ENCODE data around the gene SLC26A9.

SLC26A9 gene

GRCh38 chr1:205961991-205962820, 18.9 kb upstream of the SLC26A9 start:
- Histone ChIP-seq H3K27me3 (ENCODE audit: control insufficient read depth, insufficient read depth, low read length) (0 out of 2 replicates have a peak, but pooled peaks cover 3% of the 10 kb centered on the region), H3K9me3 (ENCODE audit: control insufficient read depth, insufficient read depth, low read depth, low read length) (no peaks in the 10 kb centered on the region), H3K36me3 (ENCODE audit: control insufficient read depth, insufficient read depth, low read length) (no peaks in the 10 kb centered on the region), H3K27ac (ENCODE audit: low read depth, low read length) (no peak overlapping the region), H3K9ac (ENCODE audit: low read length) (no peak overlapping the region), H3K4me3 (ENCODE audit: low read depth, low read length) (no peak overlapping the region), H3K4me1 (ENCODE audit: control insufficient read depth, insufficient read depth, low read length) (peaks cover 6% of the 10 kb centered on the region; the same call in 1 of the 2 replicates)

DNA sequence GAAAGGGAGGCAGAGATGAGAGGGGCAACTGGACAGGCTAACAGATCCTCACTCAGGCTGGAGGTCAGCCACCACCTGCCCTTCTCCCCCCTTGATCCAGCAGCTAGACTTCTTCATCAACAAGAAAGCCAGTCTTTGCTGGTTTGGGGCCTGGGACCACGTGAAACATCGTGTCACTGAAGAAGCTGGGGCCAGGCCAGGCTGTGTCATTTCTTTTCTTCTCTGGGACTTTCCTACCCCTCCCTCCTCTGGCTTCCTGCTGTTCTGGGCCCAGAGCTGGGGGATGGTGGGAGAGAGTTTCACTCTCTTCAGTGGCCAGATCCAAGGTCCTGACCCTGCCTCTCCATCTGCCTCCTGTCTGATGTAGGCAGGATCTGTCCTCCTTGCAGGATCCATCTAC, 18.1 kb upstream of the SLC26A9 start:
- Histone ChIP-seq H3K36me3 (ENCODE audit: control insufficient read depth, insufficient read depth, low read length) (no peaks in the 10 kb centered on the region), H3K4me3 (ENCODE audit: low read depth, low read length) (no peak overlapping the region), H3K27me3 (ENCODE audit: control insufficient read depth, insufficient read depth, low read length) (0 out of 2 replicates have a peak, but pooled peaks cover 3% of the 10 kb centered on the region), H3K4me1 (ENCODE audit: control insufficient read depth, insufficient read depth, low read length) (peaks cover 6% of the 10 kb centered on the region; the same call in 1 of the 2 replicates), H3K27ac (ENCODE audit: low read depth, low read length) (no peak overlapping the region), H3K9ac (ENCODE audit: low read length) (no peak overlapping the region), H3K9me3 (ENCODE audit: control insufficient read depth, insufficient read depth, low read depth, low read length) (no peaks in the 10 kb centered on the region)

GRCh38 chr1:205959789-205960188, 16.5 kb upstream of the SLC26A9 start:
- H3K27ac ChIP-seq (ENCODE audit: low read depth, low read length): no peak overlapping the region
- H3K9me3 ChIP-seq (ENCODE audit: control insufficient read depth, insufficient read depth, low read depth, low read length): no peaks in the 10 kb centered on the region
- H3K4me1 ChIP-seq (ENCODE audit: control insufficient read depth, insufficient read depth, low read length): peaks cover 6% of the 10 kb centered on the region; the same call in 1 of the 2 replicates
- no peaks in the 10 kb centered on the region for H3K36me3 ChIP-seq (ENCODE audit: control insufficient read depth, insufficient read depth, low read length)
- no peak overlapping the region for H3K4me3 ChIP-seq (ENCODE audit: low read depth, low read length)
- H3K9ac ChIP-seq (ENCODE audit: low read length): no peak overlapping the region
- 0 out of 2 replicates have a peak, but pooled peaks cover 5% of the 10 kb centered on the region for H3K27me3 ChIP-seq (ENCODE audit: control insufficient read depth, insufficient read depth, low read length)

DNA sequence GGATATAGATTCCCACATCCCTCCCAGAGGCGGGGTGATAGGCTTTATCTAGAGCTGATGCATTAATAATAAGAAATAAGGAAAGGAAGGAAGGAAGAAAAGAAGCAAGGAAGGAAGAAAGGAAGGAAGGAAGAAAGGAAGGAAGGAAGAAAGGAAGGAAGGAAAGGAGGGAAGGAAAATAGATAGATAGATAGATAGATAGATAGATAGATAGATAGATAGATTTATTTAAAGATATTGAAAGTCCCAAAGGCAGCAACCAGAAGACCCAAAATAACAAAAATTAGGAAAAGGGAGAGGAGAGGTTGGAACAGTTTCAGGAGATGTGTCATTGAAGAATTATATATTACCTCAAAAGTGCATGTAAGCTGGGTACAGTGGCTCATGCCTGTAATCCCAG, 12.2 kb upstream of the SLC26A9 start:
- Histone ChIP-seq H3K36me3 (ENCODE audit: control insufficient read depth, insufficient read depth, low read length) (no peaks in the 10 kb centered on the region), H3K4me1 (ENCODE audit: control insufficient read depth, insufficient read depth, low read length) (peaks cover 6% of the 10 kb centered on the region; the same call in 1 of the 2 replicates), H3K9ac (ENCODE audit: low read length) (no peak overlapping the region), H3K9me3 (ENCODE audit: control insufficient read depth, insufficient read depth, low read depth, low read length) (no peaks in the 10 kb centered on the region), H3K27me3 (ENCODE audit: control insufficient read depth, insufficient read depth, low read length) (0 out of 2 replicates have a peak, but pooled peaks cover 2% of the 10 kb centered on the region), H3K27ac (ENCODE audit: low read depth, low read length) (no peak overlapping the region), H3K4me3 (ENCODE audit: low read depth, low read length) (no peak overlapping the region)

GRCh38 chr1:205954819-205955404, 11.7 kb upstream of the SLC26A9 start:
- peaks cover 6% of the 10 kb centered on the region; the same call in 1 of the 2 replicates for H3K4me1 ChIP-seq (ENCODE audit: control insufficient read depth, insufficient read depth, low read length)
- 0 out of 2 replicates have a peak, but pooled peaks cover 2% of the 10 kb centered on the region for H3K27me3 ChIP-seq (ENCODE audit: control insufficient read depth, insufficient read depth, low read length)
- H3K9me3 ChIP-seq (ENCODE audit: control insufficient read depth, insufficient read depth, low read depth, low read length): no peaks in the 10 kb centered on the region
- no peak overlapping the region for H3K9ac ChIP-seq (ENCODE audit: low read length)
- no peak overlapping the region for H3K27ac ChIP-seq (ENCODE audit: low read depth, low read length)
- H3K4me3 ChIP-seq (ENCODE audit: low read depth, low read length): no peak overlapping the region
- no peaks in the 10 kb centered on the region for H3K36me3 ChIP-seq (ENCODE audit: control insufficient read depth, insufficient read depth, low read length)

DNA sequence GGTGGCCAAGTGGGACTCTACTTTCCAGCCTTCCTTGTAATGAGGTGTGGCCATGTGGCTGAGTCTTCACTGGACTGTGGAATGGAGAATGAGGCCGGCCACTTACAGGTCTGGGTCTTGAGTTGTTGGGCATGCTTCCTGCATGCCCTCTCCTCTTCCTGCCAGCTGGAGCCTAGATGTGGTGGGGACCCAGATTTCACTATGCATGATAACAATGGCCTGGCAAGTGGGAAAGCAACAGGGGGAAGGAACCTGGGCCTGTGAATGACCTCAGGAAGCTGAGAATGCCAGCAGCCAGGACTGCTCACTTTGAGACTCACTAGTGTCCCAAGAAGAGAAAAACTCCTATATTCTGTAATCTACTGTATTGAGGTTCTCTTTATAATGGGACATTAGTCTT, 8.5 kb upstream of the SLC26A9 start:
- no peak overlapping the region for H3K4me3 ChIP-seq (ENCODE audit: low read depth, low read length)
- 0 out of 2 replicates have a peak, but pooled peaks cover 2% of the 10 kb centered on the region for H3K27me3 ChIP-seq (ENCODE audit: control insufficient read depth, insufficient read depth, low read length)
- peaks cover 6% of the 10 kb centered on the region; the same call in 1 of the 2 replicates for H3K4me1 ChIP-seq (ENCODE audit: control insufficient read depth, insufficient read depth, low read length)
- no peak overlapping the region for H3K27ac ChIP-seq (ENCODE audit: low read depth, low read length)
- H3K9me3 ChIP-seq (ENCODE audit: control insufficient read depth, insufficient read depth, low read depth, low read length): no peaks in the 10 kb centered on the region
- H3K9ac ChIP-seq (ENCODE audit: low read length): no peak overlapping the region
- H3K36me3 ChIP-seq (ENCODE audit: control insufficient read depth, insufficient read depth, low read length): no peaks in the 10 kb centered on the region

- Histone ChIP-seq H3K36me3 (ENCODE audit: control insufficient read depth, insufficient read depth, low read length) (no peaks in the 10 kb centered on the region), H3K9ac (ENCODE audit: low read length) (no peak overlapping the region), H3K4me1 (ENCODE audit: control insufficient read depth, insufficient read depth, low read length) (peaks cover 6% of the 10 kb centered on the region; the same call in 1 of the 2 replicates), H3K27ac (ENCODE audit: low read depth, low read length) (no peak overlapping the region), H3K27me3 (ENCODE audit: control insufficient read depth, insufficient read depth, low read length) (0 out of 2 replicates have a peak, but pooled peaks cover 2% of the 10 kb centered on the region), H3K9me3 (ENCODE audit: control insufficient read depth, insufficient read depth, low read depth, low read length) (no peaks in the 10 kb centered on the region), H3K4me3 (ENCODE audit: low read depth, low read length) (no peak overlapping the region)
These were observed 7.7 kb upstream of the SLC26A9 start for GRCh38 chr1:205950826-205951549.

DNA sequence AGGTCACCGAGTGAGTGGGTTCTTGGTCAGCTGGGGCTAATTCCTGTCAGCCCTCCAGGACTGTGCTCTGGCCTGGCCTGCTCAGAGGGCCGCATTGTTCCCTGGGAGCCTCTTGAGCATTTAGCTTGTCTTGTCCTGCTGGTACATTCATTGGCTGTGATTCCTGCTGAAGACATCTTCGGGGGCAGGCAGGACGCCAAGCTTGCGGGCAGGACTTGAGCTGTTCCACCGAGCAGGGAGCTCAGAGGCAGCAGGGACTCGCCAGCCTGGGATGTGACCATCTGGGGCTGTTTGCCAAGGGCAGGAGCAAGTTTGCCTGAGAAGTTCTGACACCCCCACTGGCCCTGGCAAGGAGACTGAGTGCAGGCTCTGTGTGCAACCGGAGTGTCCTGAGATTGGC, 7.0 kb upstream of the SLC26A9 start:
- Histone ChIP-seq H3K4me3 (ENCODE audit: low read depth, low read length) (no peak overlapping the region), H3K27ac (ENCODE audit: low read depth, low read length) (no peak overlapping the region), H3K4me1 (ENCODE audit: control insufficient read depth, insufficient read depth, low read length) (peaks cover 6% of the 10 kb centered on the region; the same call in 1 of the 2 replicates), H3K9ac (ENCODE audit: low read length) (no peak overlapping the region), H3K27me3 (ENCODE audit: control insufficient read depth, insufficient read depth, low read length) (no peaks in the 10 kb centered on the region; the same call in 1 of the 2 replicates), H3K9me3 (ENCODE audit: control insufficient read depth, insufficient read depth, low read depth, low read length) (no peaks in the 10 kb centered on the region), H3K36me3 (ENCODE audit: control insufficient read depth, insufficient read depth, low read length) (no peaks in the 10 kb centered on the region)

- H3K4me1 ChIP-seq (ENCODE audit: control insufficient read depth, insufficient read depth, low read length): peaks cover 6% of the 10 kb centered on the region; the same call in 1 of the 2 replicates
- no peaks in the 10 kb centered on the region for H3K9me3 ChIP-seq (ENCODE audit: control insufficient read depth, insufficient read depth, low read depth, low read length)
- H3K36me3 ChIP-seq (ENCODE audit: control insufficient read depth, insufficient read depth, low read length): no peaks in the 10 kb centered on the region
- no peaks in the 10 kb centered on the region; the same call in 1 of the 2 replicates for H3K27me3 ChIP-seq (ENCODE audit: control insufficient read depth, insufficient read depth, low read length)
- H3K4me3 ChIP-seq (ENCODE audit: low read depth, low read length): no peak overlapping the region
- no peak overlapping the region for H3K9ac ChIP-seq (ENCODE audit: low read length)
- no peak overlapping the region for H3K27ac ChIP-seq (ENCODE audit: low read depth, low read length)
These were observed 6.5 kb upstream of the SLC26A9 start for GRCh38 chr1:205949753-205950152.

- no peaks in the 10 kb centered on the region for H3K9me3 ChIP-seq (ENCODE audit: control insufficient read depth, insufficient read depth, low read depth, low read length)
- no peaks in the 10 kb centered on the region for H3K36me3 ChIP-seq (ENCODE audit: control insufficient read depth, insufficient read depth, low read length)
- no peak overlapping the region for H3K9ac ChIP-seq (ENCODE audit: low read length)
- H3K27me3 ChIP-seq (ENCODE audit: control insufficient read depth, insufficient read depth, low read length): no peaks in the 10 kb centered on the region; the same call in 1 of the 2 replicates
- peaks cover 4% of the 10 kb centered on the region; the same call in 1 of the 2 replicates for H3K4me1 ChIP-seq (ENCODE audit: control insufficient read depth, insufficient read depth, low read length)
- no peak overlapping the region for H3K4me3 ChIP-seq (ENCODE audit: low read depth, low read length)
- H3K27ac ChIP-seq (ENCODE audit: low read depth, low read length): no peak overlapping the region
These were observed 5.6 kb upstream of the SLC26A9 start for GRCh38 chr1:205948886-205949285.
